Measurements from ENCODE around the gene SOD1.

The SOD1 gene

GRCh38 chr21:31684918-31685317 is 25.4 kb downstream of the SOD1 start:
- no peak for DNase-seq (ENCODE audit: low spot score)

GRCh38 chr21:31686272-31686915 is 26.9 kb downstream of the SOD1 start:
- no peak for DNase-seq (ENCODE audit: low spot score)

- no peak for DNase-seq (ENCODE audit: low spot score)
Observed at GRCh38 chr21:31687108-31687507, 27.6 kb downstream of the SOD1 start.

- DNase-seq (ENCODE audit: low spot score), result no peak
Observed at GRCh38 chr21:31688603-31689368, 29.3 kb downstream of the SOD1 start.

- no peak for DNase-seq (ENCODE audit: low spot score)
Observed at GRCh38 chr21:31693222-31693621, 33.7 kb downstream of the SOD1 start.

- no peak for DNase-seq (ENCODE audit: low spot score)
Observed at GRCh38 chr21:31696424-31696823, 36.9 kb downstream of the SOD1 start.

GRCh38 chr21:31698461-31698860 is 39.0 kb downstream of the SOD1 start:
- DNase-seq (ENCODE audit: low spot score), result no peak

- DNase-seq (ENCODE audit: low spot score), result no peak
Observed at GRCh38 chr21:31700040-31700439, 40.5 kb downstream of the SOD1 start.

GRCh38 chr21:31706562-31706961 is 47.1 kb downstream of the SOD1 start:
- DNase-seq (ENCODE audit: low spot score), result no peak

GRCh38 chr21:31707499-31707898 is 48.0 kb downstream of the SOD1 start:
- DNase-seq (ENCODE audit: low spot score), result no peak

GRCh38 chr21:31708541-31708940 is 49.0 kb downstream of the SOD1 start:
- DNase-seq (ENCODE audit: low spot score), result no peak

- no peak for DNase-seq (ENCODE audit: low spot score)
Observed at GRCh38 chr21:31710586-31710985, 51.1 kb downstream of the SOD1 start.

- no peak for DNase-seq (ENCODE audit: low spot score)
Observed at GRCh38 chr21:31711326-31711725, 51.8 kb downstream of the SOD1 start.

GRCh38 chr21:31711745-31712285 is 52.3 kb downstream of the SOD1 start:
- no peak for DNase-seq (ENCODE audit: low spot score)

GRCh38 chr21:31713115-31713514 is 53.6 kb downstream of the SOD1 start:
- DNase-seq (ENCODE audit: low spot score), result no peak

- DNase-seq (ENCODE audit: low spot score), result no peak
Observed at GRCh38 chr21:31713973-31714740, 54.7 kb downstream of the SOD1 start.

- no peak for DNase-seq (ENCODE audit: low spot score)
Observed at GRCh38 chr21:31714741-31715365, 55.4 kb downstream of the SOD1 start.

GRCh38 chr21:31716106-31716505 is 56.6 kb downstream of the SOD1 start:
- no peak for DNase-seq (ENCODE audit: low spot score)
